NCI-H1930 (cell line): ENCODE results near the gene BPI.
"Not testable (repeated sequence)": the region's sequence is repeated elsewhere in the genome, so short reads cannot be mapped to it uniquely, and the experiment has no call there.

Experiments
- DNase-seq, 2 experiments: peaks; one replicate each; lab custom pipeline; 2025; lab: John Stamatoyannopoulos, UW

The BPI gene

GRCh38 chr20:38304845-38305447 lies 990 bp downstream of the BPI start:
- no peak for DNase-seq

DNA sequence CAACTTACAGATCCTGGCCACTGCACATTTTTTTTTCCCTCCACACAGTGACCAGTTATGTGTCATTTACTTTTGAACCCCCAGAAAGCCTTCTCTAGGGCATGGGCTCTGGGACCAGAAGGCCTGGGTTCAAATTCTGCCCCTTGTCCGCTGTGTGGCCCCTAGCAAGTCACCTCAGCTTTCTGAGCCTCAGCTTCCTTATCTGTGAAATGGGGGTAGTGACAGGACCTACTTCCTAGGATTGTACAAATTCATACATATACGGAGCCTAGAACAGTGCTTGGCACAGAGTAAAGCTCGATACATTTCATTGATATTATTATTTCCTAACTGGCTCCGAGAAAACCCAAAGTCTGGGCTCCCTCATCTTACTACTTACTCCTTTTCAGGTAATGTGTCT lies 1.6 kb downstream of the BPI start:
- DNase-seq = no peak

- no peak for DNase-seq
Measured at GRCh38 chr20:38306379-38306778, 2.4 kb downstream of the BPI start.

DNA sequence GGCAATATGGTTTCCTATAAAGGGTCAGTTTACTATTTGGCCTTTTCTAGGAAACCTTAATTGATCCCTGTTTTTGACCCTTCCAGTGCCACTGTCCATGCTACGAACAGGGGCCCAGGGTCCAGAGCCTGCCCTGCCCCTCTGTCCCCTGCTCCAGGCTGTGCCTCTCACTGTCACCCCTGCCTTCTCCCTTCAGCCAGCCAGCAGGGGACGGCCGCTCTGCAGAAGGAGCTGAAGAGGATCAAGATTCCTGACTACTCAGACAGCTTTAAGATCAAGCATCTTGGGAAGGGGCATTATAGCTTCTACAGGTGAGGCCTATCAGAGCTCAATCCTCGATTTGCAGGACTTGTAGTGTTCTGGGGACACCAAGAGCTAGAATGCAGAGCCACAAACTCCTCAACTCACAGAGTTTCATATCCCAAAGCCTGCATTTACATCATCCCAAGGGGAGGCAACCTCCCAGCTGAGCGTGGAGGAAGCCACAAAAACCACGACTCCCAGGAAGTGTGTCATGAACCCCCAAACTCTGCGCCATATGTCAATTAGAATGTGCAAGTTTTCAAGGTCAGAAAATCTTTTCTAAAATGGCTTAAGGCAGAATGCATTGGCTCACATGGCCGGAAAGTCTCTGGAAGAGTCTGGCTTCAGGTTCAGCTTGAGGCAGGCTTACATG lies 3.6 kb downstream of the BPI start:
- DNase-seq = no peak

- DNase-seq = no peak
Measured at GRCh38 chr20:38308047-38308438, 4.1 kb downstream of the BPI start.

DNA sequence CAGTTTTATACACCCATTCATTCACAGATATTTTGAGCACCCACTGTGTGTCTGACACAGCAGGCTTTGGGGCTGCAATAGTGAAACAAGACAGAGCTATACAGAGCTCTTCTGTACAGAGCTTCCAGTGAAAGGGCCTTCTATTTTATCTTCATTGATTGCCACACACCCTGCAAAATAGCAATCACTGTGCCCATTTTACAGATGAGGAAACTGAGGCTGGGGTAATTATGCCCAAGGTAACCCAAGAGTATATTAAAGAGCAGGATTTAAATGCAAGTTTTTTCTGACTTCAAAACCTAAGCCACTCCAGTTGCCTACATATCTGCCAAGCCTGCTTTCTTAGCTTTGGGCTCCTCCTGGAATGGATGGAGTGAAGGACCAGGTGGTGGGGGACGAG lies 4.5 kb downstream of the BPI start:
- no peak for DNase-seq

DNA sequence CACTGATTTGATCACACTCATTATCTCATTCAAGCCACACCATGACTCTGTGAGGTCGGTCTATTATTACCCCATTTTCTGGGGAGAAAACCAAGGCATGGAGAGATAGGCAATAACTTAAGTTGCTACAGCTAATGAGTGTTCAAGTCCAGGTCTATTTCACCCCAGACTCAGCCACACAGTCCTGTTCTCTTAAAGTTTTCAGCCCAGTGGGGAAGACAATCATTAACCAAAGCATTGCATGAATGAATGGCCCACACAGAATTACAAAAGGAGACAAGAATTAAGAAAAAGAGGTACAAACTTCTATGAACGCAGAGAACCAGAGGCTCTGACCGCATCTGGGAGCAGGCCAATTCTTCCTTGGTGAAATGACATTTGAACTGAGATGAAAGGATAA lies 7.1 kb downstream of the BPI start:
- DNase-seq = no peak

- no peak for DNase-seq
Measured at GRCh38 chr20:38311491-38311890, 7.5 kb downstream of the BPI start.

- no peak for DNase-seq
Measured at GRCh38 chr20:38313676-38314075, 9.7 kb downstream of the BPI start.

DNA sequence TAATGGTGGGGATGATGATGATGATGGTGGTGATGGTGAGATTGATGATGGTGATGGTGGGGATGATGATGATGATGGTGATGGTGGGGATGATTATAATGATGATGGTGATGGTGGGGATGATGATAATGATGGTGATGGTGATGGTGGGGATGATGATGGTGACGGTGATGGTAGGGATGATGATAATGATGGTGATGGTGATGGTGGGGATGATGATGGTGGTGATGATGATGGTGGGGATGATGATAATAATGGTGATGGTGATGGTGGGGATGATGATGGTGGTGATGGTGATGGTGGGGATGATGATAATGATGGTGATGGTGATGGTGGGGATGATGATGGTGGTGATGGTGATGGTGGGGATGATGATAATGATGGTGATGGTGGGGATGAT lies 10.4 kb downstream of the BPI start:
- DNase-seq = not testable (repeated sequence)

- peak; percentile 24 to 55 for DNase-seq
Measured at GRCh38 chr20:38315290-38315966, 11.5 kb downstream of the BPI start.

GRCh38 chr20:38316341-38316740 lies 12.4 kb downstream of the BPI start:
- no peak for DNase-seq

GRCh38 chr20:38317422-38317821 lies 13.5 kb downstream of the BPI start:
- no peak for DNase-seq

- no peak for DNase-seq
Measured at GRCh38 chr20:38320221-38320620, 16.3 kb downstream of the BPI start.

GRCh38 chr20:38321959-38322598 lies 18.1 kb downstream of the BPI start:
- peak in 1 of 2 experiments; percentile 59 for DNase-seq

DNA sequence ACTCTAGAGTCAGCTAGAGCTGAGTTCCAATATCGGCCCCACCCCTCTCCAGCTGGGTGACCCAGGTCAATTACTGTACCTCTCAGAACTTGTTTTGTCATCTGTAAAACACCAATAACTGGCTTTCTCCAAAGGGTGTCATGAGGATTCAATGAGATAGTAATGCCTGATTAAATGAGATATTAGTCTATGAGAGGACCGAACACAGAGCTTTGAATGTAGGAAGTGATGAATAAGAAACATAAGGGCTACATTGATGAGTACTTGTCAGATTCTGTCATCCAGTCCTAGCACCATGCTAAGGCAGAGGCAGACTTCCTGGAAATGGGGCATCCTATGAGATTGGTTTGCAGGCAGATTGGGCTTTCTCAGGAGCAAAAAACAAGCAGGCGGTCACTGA lies 20.2 kb downstream of the BPI start:
- no peak for DNase-seq

DNA sequence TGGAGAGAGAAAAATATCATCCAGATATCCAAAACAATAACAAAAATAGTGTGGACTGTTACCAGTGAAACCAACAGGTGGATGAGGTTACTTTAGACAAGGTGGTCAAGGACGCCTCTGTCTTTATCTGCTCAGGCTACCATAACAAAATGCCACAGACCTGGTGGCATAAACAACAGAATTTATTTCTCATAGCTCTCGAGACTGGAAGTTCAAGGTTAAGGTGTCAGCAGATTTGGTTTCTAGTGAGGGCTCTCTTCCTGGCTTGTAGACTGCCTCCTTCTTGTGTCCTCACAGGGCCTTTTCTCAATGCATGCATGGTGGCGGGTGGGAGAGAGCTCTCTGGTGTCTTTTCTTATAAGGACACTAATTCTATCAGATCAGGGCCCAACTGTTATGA lies 21.2 kb downstream of the BPI start:
- DNase-seq = no peak

DNA sequence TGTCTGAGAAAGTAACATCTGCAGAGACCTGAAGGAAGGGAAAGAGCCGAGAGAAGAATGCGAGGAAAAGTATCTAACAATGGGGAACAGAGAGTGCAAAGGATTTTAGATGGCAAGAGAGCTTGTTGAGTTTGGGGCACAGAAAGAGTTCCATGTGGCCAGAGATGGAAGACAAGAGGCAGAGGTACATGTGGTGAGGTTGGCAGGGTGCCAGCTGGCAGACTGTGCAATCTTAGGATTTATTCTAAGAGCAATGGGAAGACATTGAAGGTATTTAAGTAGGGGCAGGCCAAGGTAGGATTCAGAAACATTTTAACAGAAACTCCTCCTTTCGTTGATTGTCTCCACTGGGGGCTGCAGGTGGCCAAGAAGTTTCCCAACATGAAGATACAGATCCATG lies 21.9 kb downstream of the BPI start:
- DNase-seq = no peak

- no peak for DNase-seq
Measured at GRCh38 chr20:38326309-38326708, 22.4 kb downstream of the BPI start.

DNA sequence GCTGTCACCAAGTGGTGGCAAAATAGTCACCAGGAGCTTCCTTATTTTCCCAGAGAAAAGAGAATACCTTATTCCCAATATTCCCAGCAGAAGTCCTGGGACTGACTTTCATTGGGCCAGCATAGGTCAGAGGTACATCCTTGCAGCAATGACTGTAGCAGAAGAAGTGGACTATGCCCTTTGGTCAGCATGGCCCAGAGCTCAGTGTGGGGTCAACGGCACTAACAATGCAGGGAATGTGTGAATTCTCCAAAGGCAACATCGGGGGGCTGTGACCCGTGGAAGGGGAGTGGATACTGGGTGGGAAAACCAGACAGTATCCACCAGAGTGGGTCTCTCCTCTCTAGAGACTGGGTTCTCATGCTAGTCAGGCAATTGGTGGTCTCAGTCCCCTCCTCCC lies 26.7 kb downstream of the BPI start:
- no peak for DNase-seq

GRCh38 chr20:38331245-38331644 lies 27.3 kb downstream of the BPI start:
- no peak for DNase-seq

DNA sequence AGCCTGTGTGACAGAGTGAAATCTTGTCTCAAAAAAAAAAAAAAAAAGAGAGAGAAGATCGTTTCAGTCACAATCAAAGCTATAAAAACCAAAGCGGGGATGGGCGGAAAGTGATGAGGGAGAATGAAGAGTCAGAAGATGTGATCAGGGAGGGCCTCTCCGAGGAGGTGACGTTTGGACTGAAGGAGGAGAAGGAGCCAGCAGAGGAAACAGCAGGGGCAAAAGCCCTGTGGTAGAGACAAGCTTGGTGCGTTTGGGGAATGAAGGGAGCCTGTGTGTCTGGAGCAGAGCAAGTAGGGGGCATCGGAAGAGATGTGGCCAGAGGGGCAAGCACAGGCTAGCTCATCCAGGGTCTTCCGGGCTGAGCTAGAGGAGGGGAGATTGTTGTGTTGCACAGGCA lies 27.9 kb downstream of the BPI start:
- DNase-seq = no peak

GRCh38 chr20:38334016-38334415 lies 30.1 kb downstream of the BPI start:
- DNase-seq = no peak
